HG02938 (cell line): ENCODE measurements around the gene MAP3K14.
"Not testable (repeated sequence)": the region's sequence is repeated elsewhere in the genome, so short reads cannot be mapped to it uniquely, and the experiment has no call there.

Experiments
- ATAC-seq: cut with Tn5 transposase; IDR thresholded peaks from one replicate; pipeline ENCODE4 v1.9.1; 2021; ENCODE audit warnings: mild to moderate bottlenecking, moderate library complexity; ENCODE audit not compliant: unreplicated experiment

Gene MAP3K14

GRCh38 chr17:45302220-45302619 lies 14.6 kb downstream of the MAP3K14 start:
- not testable (repeated sequence) for ATAC-seq

- ATAC-seq, result no peak
Measured at GRCh38 chr17:45301674-45302073, 15.1 kb downstream of the MAP3K14 start.

- ATAC-seq, result no peak
Measured at GRCh38 chr17:45300060-45300751, 16.6 kb downstream of the MAP3K14 start.

- no peak for ATAC-seq
Measured at GRCh38 chr17:45299361-45299760, 17.5 kb downstream of the MAP3K14 start.

GRCh38 chr17:45298546-45299285 lies 18.1 kb downstream of the MAP3K14 start:
- ATAC-seq, result no peak

- ATAC-seq, result no peak
Measured at GRCh38 chr17:45296833-45297124, 20.0 kb downstream of the MAP3K14 start.

- no peak for ATAC-seq
Measured at GRCh38 chr17:45296003-45296832, 20.6 kb downstream of the MAP3K14 start.

- no peak for ATAC-seq
Measured at GRCh38 chr17:45294506-45294905, 22.3 kb downstream of the MAP3K14 start.

- no peak for ATAC-seq
Measured at GRCh38 chr17:45293413-45294211, 23.2 kb downstream of the MAP3K14 start.

GRCh38 chr17:45292696-45293412 lies 24.0 kb downstream of the MAP3K14 start:
- ATAC-seq, result no peak

GRCh38 chr17:45291171-45291805 lies 25.5 kb downstream of the MAP3K14 start:
- ATAC-seq, result no peak

- ATAC-seq, result no peak
Measured at GRCh38 chr17:45290269-45290765, 26.5 kb downstream of the MAP3K14 start.

- no peak for ATAC-seq
Measured at GRCh38 chr17:45289301-45290268, 27.2 kb downstream of the MAP3K14 start.

- no peak for ATAC-seq
Measured at GRCh38 chr17:45288825-45289224, 28.0 kb downstream of the MAP3K14 start.

GRCh38 chr17:45287526-45288500 lies 29.0 kb downstream of the MAP3K14 start:
- ATAC-seq, result no peak

- ATAC-seq, result no peak
Measured at GRCh38 chr17:45286286-45286685, 30.5 kb downstream of the MAP3K14 start.
